ENCODE results near the gene SUMO2.
"Not testable (repeated sequence)": the region's sequence is repeated elsewhere in the genome, so short reads cannot be mapped to it uniquely, and the experiment has no call there.

SUMO2 gene

GRCh38 chr17:75182569-75183436 lies at the start of gene SUMO2:
Gene SUMO2, minus strand, starts transcription at chr17:75182959. Its CDS starts 125 bp downstream, at chr17:75182834.
- peak; percentile 78 for DNase-seq

GRCh38 chr17:75231741-75232464 lies 49.1 kb upstream of the SUMO2 start:
- no peak for DNase-seq

- no peak for DNase-seq
Measured at GRCh38 chr17:75231071-75231470, 48.3 kb upstream of the SUMO2 start.

GRCh38 chr17:75228847-75229246 lies 46.1 kb upstream of the SUMO2 start:
- no peak for DNase-seq

GRCh38 chr17:75228305-75228704 lies 45.5 kb upstream of the SUMO2 start:
- DNase-seq: no peak

- DNase-seq: no peak
Measured at GRCh38 chr17:75227729-75228128, 45.0 kb upstream of the SUMO2 start.

GRCh38 chr17:75225016-75225415 lies 42.3 kb upstream of the SUMO2 start:
- DNase-seq: no peak

- no peak for DNase-seq
Measured at GRCh38 chr17:75219815-75220214, 37.1 kb upstream of the SUMO2 start.

GRCh38 chr17:75218131-75218530 lies 35.4 kb upstream of the SUMO2 start:
- DNase-seq: no peak

GRCh38 chr17:75209061-75209460 lies 26.3 kb upstream of the SUMO2 start:
- DNase-seq: no peak

- no peak for DNase-seq
Measured at GRCh38 chr17:75208161-75208560, 25.4 kb upstream of the SUMO2 start.

- no peak for DNase-seq
Measured at GRCh38 chr17:75207760-75208159, 25.0 kb upstream of the SUMO2 start.

- not testable (repeated sequence) for DNase-seq
Measured at GRCh38 chr17:75207050-75207407, 24.3 kb upstream of the SUMO2 start.

- DNase-seq: no peak
Measured at GRCh38 chr17:75205793-75206163, 23.0 kb upstream of the SUMO2 start.

- DNase-seq: peak; percentile 97
Measured at GRCh38 chr17:75205037-75205792, 22.5 kb upstream of the SUMO2 start, which contains the start of gene NUP85. Gene NUP85, plus strand, starts transcription at chr17:75205679. Its CDS starts 83 bp downstream, at chr17:75205762.

GRCh38 chr17:75199886-75200618 lies 17.3 kb upstream of the SUMO2 start:
- DNase-seq: no peak

GRCh38 chr17:75194879-75195278 lies 12.1 kb upstream of the SUMO2 start:
- no peak for DNase-seq

GRCh38 chr17:75191584-75191983 lies 8.8 kb upstream of the SUMO2 start:
- no peak for DNase-seq

- no peak for DNase-seq
Measured at GRCh38 chr17:75188614-75189013, 5.9 kb upstream of the SUMO2 start.

- DNase-seq: no peak
Measured at GRCh38 chr17:75183999-75184884, 1.5 kb upstream of the SUMO2 start.

- no peak for DNase-seq
Measured at GRCh38 chr17:75182319-75182568, 515 bp downstream of the SUMO2 start.
